ENCODE measurements around the gene NTRK3. TPM values are rescaled to one million over a fixed set of nuclear protein-coding genes. Genes with fewer than 3 reads are reported as not detected.

Gene NTRK3
- total RNA-seq, 1 experiment from 2014 or later, result 2.3 TPM

- Histone ChIP-seq H3K4me3 (ENCODE audit: insufficient read depth, low read depth, low read length) (no peak overlapping the region), H3K27me3 (ENCODE audit: control insufficient read depth, insufficient read depth, low read length) (no peaks in the 10 kb centered on the region), H3K36me3 (replicated peaks; ENCODE audit: control insufficient read depth, insufficient read depth, low read length) (no peaks in the 10 kb centered on the region)
- no peak for DNase-seq
Observed at GRCh38 chr15:88201207-88201606, 55.3 kb downstream of the NTRK3 start.

DNA sequence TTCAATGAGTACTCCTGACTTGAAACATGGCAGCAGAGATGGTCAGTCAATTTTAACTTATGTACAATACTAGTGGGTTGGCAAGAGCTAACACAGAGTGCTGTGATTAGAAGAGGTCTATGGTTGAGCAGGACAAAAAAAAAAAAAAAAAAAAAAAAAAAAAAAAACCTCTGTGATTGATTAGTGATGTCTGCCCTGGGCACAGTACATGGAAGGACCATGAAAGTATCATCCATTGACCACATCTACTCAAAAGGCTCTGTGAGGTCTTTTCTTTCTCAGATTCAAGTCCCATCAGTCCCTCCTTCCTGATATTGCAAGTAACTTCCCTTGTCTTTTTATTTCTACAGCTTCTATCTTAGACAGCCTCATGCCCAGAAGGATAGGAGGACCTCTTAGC is 59.6 kb downstream of the NTRK3 start:
- DNase-seq, result no peak
- H3K27me3 ChIP-seq (ENCODE audit: control insufficient read depth, insufficient read depth, low read length), result no peaks in the 10 kb centered on the region
- H3K4me3 ChIP-seq (ENCODE audit: insufficient read depth, low read depth, low read length), result no peak overlapping the region
- H3K36me3 ChIP-seq (replicated peaks; ENCODE audit: control insufficient read depth, insufficient read depth, low read length), result no peaks in the 10 kb centered on the region

DNA sequence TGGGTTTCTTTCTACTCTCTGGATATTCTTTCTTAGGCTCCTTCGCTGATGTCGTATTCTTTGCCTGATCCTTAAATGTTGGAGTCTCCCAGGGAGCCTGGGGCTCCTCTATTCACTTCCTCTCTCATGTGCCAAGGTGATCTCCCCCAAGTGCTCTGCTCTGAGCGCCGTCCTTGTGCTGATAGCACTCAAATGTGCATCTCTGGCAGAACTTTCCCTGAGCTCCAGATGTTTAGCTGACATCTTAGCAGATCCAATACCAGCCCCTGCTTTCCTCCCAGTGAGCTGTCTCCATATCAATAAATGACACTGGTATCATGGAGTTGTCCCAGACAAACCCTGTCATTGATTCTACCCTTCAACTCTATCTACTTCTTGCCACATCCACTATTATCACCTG is 62.4 kb downstream of the NTRK3 start:
- DNase-seq, result no peak
- Histone ChIP-seq H3K4me3 (ENCODE audit: insufficient read depth, low read depth, low read length) (no peak overlapping the region), H3K27me3 (ENCODE audit: control insufficient read depth, insufficient read depth, low read length) (no peaks in the 10 kb centered on the region), H3K36me3 (replicated peaks; ENCODE audit: control insufficient read depth, insufficient read depth, low read length) (no peaks in the 10 kb centered on the region)

GRCh38 chr15:88193415-88193814 is 63.1 kb downstream of the NTRK3 start:
- Histone ChIP-seq H3K36me3 (replicated peaks; ENCODE audit: control insufficient read depth, insufficient read depth, low read length) (no peaks in the 10 kb centered on the region), H3K4me3 (ENCODE audit: insufficient read depth, low read depth, low read length) (no peak overlapping the region), H3K27me3 (ENCODE audit: control insufficient read depth, insufficient read depth, low read length) (no peaks in the 10 kb centered on the region)
- peak; percentile 58 for DNase-seq

GRCh38 chr15:88191812-88192165 is 64.8 kb downstream of the NTRK3 start:
- Histone ChIP-seq H3K4me3 (ENCODE audit: insufficient read depth, low read depth, low read length) (no peak overlapping the region), H3K27me3 (ENCODE audit: control insufficient read depth, insufficient read depth, low read length) (no peaks in the 10 kb centered on the region), H3K36me3 (replicated peaks; ENCODE audit: control insufficient read depth, insufficient read depth, low read length) (no peaks in the 10 kb centered on the region)
- DNase-seq, result no peak

- H3K4me3 ChIP-seq (ENCODE audit: insufficient read depth, low read depth, low read length), result no peak overlapping the region
- DNase-seq, result no peak
- no peaks in the 10 kb centered on the region for H3K27me3 ChIP-seq (ENCODE audit: control insufficient read depth, insufficient read depth, low read length)
- no peaks in the 10 kb centered on the region for H3K36me3 ChIP-seq (replicated peaks; ENCODE audit: control insufficient read depth, insufficient read depth, low read length)
Observed at GRCh38 chr15:88190232-88190631, 66.3 kb downstream of the NTRK3 start.

GRCh38 chr15:88188300-88188699 is 68.2 kb downstream of the NTRK3 start:
- Histone ChIP-seq H3K27me3 (ENCODE audit: control insufficient read depth, insufficient read depth, low read length) (no peaks in the 10 kb centered on the region), H3K4me3 (ENCODE audit: insufficient read depth, low read depth, low read length) (no peak overlapping the region), H3K36me3 (replicated peaks; ENCODE audit: control insufficient read depth, insufficient read depth, low read length) (no peaks in the 10 kb centered on the region)
- no peak for DNase-seq

DNA sequence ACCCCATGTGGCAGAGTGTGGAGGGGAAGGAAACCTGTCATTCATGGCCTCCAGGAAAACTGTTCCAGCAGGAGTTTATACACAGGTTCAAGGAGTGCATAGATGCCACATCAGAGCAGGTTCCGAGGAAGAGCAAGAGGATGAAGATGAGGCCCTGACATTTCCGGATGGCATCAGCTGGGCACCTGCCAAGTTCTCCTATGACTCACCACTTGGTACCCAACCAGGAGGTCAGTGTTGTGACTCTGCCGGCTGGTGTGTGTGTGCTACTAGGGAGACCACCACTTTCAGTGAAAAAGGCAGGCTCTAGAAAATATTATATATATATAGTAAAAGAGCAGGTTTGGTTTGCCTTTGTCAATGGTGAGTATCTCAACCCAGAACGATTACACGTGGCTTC is 69.3 kb downstream of the NTRK3 start:
- no peaks in the 10 kb centered on the region for H3K27me3 ChIP-seq (ENCODE audit: control insufficient read depth, insufficient read depth, low read length)
- DNase-seq, result no peak
- no peaks in the 10 kb centered on the region for H3K36me3 ChIP-seq (replicated peaks; ENCODE audit: control insufficient read depth, insufficient read depth, low read length)
- H3K4me3 ChIP-seq (ENCODE audit: insufficient read depth, low read depth, low read length), result no peak overlapping the region

DNA sequence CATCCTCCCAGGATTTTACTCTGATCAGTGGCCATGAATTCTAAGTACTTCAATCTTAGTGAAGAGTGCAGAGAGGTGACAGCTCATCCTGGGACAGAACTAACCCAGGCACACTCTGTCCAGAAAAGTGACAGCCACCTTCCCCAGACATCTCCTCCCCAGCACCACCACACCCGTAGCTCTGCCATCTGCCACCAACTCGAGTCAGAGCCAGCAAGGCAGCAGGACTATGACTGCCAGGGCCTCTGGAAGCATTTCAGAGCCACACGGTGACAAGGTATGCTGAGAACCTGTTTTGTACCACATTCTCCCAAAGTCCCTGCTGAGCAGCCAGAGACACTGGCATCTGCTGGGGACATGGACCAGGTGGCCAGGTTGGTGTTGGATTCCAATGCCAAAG is 71.0 kb downstream of the NTRK3 start:
- DNase-seq, result no peak
- H3K4me3 ChIP-seq (ENCODE audit: insufficient read depth, low read depth, low read length), result no peak overlapping the region
- H3K36me3 ChIP-seq (replicated peaks; ENCODE audit: control insufficient read depth, insufficient read depth, low read length), result no peaks in the 10 kb centered on the region
- no peaks in the 10 kb centered on the region for H3K27me3 ChIP-seq (ENCODE audit: control insufficient read depth, insufficient read depth, low read length)

DNA sequence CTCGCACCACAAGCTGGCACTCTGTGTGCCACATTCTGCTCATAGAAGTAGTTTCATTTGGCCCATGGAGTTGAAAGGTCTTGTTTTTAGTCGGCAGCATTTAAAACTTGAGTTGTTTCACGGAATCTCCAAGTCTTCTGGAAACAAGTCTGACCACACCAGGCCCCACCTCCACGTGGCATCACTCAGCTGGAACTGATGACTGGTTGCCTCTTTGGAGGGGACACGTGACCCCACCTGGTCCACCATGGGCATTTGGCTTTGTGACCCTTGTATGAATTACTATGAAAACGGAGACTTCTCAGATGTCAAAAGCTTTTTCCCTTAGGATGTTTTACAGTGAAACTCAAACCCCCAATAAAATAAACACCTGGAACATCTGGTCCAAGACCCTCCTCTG is 74.9 kb downstream of the NTRK3 start:
- Histone ChIP-seq H3K4me3 (ENCODE audit: insufficient read depth, low read depth, low read length) (no peak overlapping the region), H3K27me3 (ENCODE audit: control insufficient read depth, insufficient read depth, low read length) (no peaks in the 10 kb centered on the region), H3K36me3 (replicated peaks; ENCODE audit: control insufficient read depth, insufficient read depth, low read length) (no peaks in the 10 kb centered on the region)
- no peak for DNase-seq

DNA sequence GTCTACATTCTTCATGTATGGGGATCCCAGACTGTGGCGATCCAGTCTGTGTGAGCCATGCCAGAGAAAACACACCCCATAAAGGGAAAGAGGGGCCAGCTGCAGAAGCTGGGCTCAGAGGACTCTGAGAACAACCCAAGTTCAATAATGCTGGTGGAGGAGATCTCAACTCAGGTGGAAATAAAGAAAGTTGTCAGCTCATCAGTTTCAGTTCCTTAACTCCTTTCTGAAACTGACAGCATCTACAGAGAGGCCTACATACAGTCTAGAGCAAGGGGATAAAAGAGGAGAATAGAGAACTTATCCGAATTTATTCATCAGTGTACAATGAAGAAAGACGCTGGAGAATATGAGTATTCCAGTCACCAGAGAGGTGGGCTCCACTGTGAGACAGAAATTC is 77.0 kb downstream of the NTRK3 start:
- H3K27me3 ChIP-seq (ENCODE audit: control insufficient read depth, insufficient read depth, low read length), result no peaks in the 10 kb centered on the region
- H3K4me3 ChIP-seq (ENCODE audit: insufficient read depth, low read depth, low read length), result no peak overlapping the region
- no peaks in the 10 kb centered on the region for H3K36me3 ChIP-seq (replicated peaks; ENCODE audit: control insufficient read depth, insufficient read depth, low read length)
- DNase-seq, result no peak

DNA sequence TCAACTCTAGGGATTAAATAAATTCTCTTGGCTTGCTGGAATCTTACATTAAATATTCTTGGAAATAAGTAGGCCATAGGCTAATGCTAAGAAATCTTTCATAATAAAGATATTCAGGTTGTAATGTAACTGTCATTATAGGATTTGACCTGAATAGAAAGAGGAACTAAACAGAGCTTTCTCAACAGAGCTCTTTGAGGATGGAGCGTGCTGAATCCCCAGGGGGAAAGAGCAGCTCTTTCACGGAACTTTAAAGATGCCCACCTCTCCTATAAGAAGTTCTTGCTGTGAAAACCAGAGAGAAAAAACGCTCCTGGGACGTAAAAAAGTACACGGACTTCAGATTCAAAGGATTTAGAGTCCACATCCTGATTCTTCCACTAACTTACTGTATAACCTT is 77.9 kb downstream of the NTRK3 start:
- no peak overlapping the region for H3K4me3 ChIP-seq (ENCODE audit: insufficient read depth, low read depth, low read length)
- no peaks in the 10 kb centered on the region for H3K27me3 ChIP-seq (ENCODE audit: control insufficient read depth, insufficient read depth, low read length)
- H3K36me3 ChIP-seq (replicated peaks; ENCODE audit: control insufficient read depth, insufficient read depth, low read length), result no peaks in the 10 kb centered on the region
- DNase-seq, result no peak

DNA sequence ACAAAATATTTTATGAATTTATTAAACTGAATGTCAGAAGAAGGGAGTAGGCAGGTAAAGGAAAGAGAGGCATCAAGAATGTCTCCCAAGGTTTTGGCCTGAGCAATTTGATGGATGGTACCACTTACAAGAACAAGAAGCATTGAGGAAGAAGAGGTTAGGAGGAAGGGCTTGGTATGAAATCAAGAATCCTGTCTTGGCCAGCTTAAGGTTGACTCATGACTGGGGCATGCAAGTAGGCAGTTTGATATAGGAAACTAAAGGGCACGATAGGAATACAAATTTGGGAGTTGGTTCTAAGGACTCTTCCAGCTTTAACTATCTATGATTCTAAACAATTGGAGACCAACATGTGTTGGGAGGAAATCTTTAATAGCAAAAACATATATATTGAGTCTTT is 79.1 kb downstream of the NTRK3 start:
- Histone ChIP-seq H3K4me3 (ENCODE audit: insufficient read depth, low read depth, low read length) (no peak overlapping the region), H3K27me3 (ENCODE audit: control insufficient read depth, insufficient read depth, low read length) (no peaks in the 10 kb centered on the region), H3K36me3 (replicated peaks; ENCODE audit: control insufficient read depth, insufficient read depth, low read length) (no peaks in the 10 kb centered on the region)
- no peak for DNase-seq

GRCh38 chr15:88174571-88174970 is 82.0 kb downstream of the NTRK3 start:
- Histone ChIP-seq H3K36me3 (replicated peaks; ENCODE audit: control insufficient read depth, insufficient read depth, low read length) (no peaks in the 10 kb centered on the region), H3K4me3 (ENCODE audit: insufficient read depth, low read depth, low read length) (no peak overlapping the region), H3K27me3 (ENCODE audit: control insufficient read depth, insufficient read depth, low read length) (no peaks in the 10 kb centered on the region)
- no peak for DNase-seq

GRCh38 chr15:88166082-88166993 is 90.2 kb downstream of the NTRK3 start:
- Histone ChIP-seq H3K27me3 (ENCODE audit: control insufficient read depth, insufficient read depth, low read length) (no peaks in the 10 kb centered on the region), H3K4me3 (ENCODE audit: insufficient read depth, low read depth, low read length) (no peak overlapping the region), H3K36me3 (replicated peaks; ENCODE audit: control insufficient read depth, insufficient read depth, low read length) (no peaks in the 10 kb centered on the region)
- DNase-seq, result peak; percentile 78

DNA sequence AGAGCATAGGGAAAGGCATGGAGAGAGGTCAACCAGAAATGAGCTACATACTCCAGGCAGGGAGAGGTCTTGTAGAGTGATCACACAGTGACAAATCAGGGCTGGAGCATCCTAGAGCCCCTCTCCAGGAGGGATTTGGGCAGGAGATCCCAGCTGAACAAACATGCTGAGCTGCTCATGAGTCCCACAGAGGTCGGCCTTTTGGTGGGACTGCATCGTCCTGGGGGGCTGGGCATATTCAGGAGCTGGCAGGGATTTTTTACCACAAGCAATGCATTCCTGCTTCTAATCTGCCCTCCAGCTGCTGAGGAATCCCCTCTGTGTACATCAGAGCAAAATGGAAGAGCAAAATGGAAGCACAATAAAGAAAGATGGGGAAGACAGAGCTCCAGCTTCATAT is 94.9 kb downstream of the NTRK3 start:
- H3K4me3 ChIP-seq (ENCODE audit: insufficient read depth, low read depth, low read length), result no peak overlapping the region
- DNase-seq, result no peak
- no peaks in the 10 kb centered on the region for H3K36me3 ChIP-seq (replicated peaks; ENCODE audit: control insufficient read depth, insufficient read depth, low read length)
- no peaks in the 10 kb centered on the region for H3K27me3 ChIP-seq (ENCODE audit: control insufficient read depth, insufficient read depth, low read length)
